Skin epidermis (tissue), 12 donors: ENCODE data around the gene DENND2C.

Experiments used
- H3K27ac ChIP-seq, 21 experiments: fragments of 200-600 bp; sonication (generic) in 11 of 21; one replicate each; pipeline ENCODE4 v1.5.0; 2020; ENCODE audit warnings: mild to moderate bottlenecking in 3 of 21, inconsistent platforms in 2 of 21, moderate library complexity in 2 of 21
- H3K4me3 ChIP-seq, 7 experiments: fragments of 200-600 bp; sonication (generic) in 2 of 7; one replicate each; pipeline ENCODE4 v1.5.0; 2020; ENCODE audit warnings: inconsistent platforms in 2 of 7, mild to moderate bottlenecking in 2 of 7, moderate library complexity in 1 of 7

Gene DENND2C

DNA sequence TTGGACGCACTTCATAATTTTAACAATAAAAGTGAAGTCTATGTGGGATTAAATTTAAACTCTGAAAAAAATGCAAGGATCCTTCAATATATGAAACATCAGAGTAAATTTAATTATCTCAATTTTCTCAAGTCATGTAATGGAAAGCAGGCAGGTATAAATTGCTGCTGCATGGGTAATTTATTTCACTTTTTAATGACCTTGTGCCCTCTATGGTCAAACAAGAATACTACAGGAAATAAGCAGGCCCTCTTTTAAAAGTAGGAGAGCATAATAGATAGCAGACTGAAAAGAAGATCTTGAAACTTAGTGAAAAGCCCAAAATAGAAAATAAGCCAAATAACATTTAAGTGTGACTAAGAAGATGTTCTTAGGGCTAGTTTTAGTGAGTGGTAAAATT lies 111.3 kb downstream of the DENND2C start:
- no peak overlapping the region for H3K27ac ChIP-seq
- H3K4me3 ChIP-seq: no peak overlapping the region

DNA sequence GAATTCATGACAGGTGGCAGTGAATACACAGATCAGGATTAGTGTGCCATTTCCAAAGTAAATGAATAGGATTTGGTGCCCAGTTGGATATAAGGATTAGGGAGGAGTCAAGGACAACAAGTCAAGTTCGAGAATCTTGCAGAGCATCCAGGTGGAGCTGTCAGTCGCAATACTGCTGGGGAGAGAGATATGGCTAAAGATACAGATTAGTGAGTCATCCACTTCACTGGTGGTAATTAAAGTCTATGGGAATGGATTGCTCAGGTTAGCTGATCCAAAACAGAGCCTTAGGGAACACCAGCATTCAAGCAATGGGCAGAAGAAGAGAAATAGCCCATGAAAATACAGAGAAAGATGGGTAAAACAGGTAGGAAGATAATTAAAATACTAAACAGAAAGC lies 115.3 kb downstream of the DENND2C start:
- Histone ChIP-seq H3K4me3 (no peak overlapping the region), H3K27ac (no peak overlapping the region)

DNA sequence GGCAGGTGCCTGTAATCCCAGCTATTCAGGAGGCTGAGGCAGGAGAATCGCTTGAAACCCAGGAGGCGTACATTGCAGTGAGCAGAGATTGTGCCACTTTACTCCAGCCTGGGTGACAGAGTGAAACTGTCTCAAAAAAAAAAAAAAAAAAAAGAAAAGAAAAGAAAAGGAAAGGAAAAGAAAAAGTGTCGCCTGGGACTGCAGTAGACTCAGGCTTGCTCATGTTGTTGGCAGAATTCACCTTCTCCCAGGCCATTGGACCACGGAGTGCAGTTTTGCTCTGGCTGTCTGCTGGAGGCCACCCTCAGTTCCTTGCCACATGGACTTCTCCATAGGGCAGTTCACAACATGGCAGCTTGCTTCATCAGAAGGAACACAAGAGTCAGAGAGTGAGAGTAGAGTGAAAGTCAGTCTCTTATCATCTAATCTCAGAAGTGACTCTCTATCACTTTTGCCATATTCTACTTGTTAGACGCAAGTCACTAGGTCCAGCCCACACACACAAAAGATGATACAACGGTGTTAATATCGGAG lies 117.7 kb downstream of the DENND2C start:
- no peak overlapping the region for H3K27ac ChIP-seq
- H3K4me3 ChIP-seq: no peak overlapping the region

DNA sequence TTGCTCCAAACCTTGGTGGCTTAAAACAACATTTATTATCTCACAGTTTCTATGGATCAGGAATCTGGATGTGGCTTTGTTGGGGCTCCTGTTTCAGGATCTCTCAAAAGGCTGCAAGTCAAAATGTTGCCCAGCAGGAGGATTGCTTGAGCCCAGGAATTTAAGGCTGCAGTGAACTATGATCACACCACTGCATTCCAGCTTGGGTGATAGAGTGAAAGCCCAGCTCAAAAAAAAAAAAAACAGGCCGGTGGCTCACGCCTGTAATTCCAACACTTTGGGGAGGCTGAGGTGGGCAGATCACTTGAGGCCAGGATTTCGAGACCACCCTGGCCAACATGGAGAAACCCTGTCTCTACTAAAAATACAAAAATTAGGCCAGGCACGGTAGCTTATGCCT lies 118.4 kb downstream of the DENND2C start:
- Histone ChIP-seq H3K4me3 (no peak overlapping the region), H3K27ac (no peak overlapping the region)

DNA sequence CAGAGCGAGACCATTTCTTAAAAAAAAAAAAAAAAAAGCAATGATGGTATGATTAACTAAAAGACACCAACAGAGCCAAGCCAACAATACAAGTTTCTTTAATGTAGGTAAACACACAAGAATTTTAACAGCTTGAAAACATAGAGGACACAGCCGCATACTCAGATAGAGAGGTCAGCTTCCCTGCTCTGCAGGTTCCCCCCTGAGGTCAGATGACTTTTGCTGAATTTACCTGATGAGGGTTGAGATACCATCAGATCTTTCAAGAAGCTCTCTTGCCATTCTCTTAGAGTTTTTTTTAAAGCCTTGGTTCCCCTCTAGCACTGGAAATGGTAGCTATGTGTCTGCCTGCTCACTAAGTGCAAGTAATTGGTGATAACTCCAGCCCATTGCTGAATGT lies 119.5 kb downstream of the DENND2C start:
- Histone ChIP-seq H3K27ac (no peak overlapping the region), H3K4me3 (no peak overlapping the region)

DNA sequence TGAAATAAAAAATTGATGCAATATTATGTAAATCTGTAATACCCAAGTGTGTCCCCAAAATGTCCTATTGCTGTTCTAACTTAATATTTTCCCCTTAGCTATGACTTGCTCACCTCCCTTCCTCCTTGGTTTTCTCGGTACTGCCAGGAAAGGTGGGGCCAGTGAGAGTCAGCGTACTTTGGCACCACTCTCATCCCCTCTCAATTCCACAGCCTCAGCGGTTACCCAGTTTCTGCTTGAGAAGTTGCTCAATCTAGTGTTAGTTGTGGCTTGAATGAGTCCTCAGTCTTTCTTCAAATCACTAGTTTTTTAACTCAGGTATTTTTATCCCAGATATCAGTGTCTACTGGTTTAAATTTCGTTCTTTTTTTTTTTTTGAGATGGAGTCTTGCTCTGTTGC lies 120.7 kb downstream of the DENND2C start:
- Histone ChIP-seq H3K27ac (no peak overlapping the region), H3K4me3 (no peak overlapping the region)

DNA sequence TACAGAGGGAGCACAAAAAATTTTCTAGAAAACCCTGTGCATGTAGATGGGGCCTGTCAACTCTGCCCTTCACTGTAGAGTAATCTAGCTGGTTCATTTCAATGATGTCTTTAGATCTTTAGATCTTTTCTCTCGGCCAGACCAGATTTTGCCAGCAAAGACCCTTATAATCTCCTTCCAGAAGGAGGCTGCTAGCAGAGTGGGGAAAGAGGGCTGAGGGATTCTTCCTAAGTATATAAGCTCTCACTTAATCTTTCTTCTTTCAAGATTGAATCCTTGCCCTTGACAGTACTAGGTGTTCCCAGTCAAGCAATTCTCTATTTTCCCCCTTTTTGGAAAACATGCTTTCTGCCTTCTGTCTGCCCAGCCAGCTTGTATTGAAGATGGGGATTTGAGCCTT lies 122.8 kb downstream of the DENND2C start:
- Histone ChIP-seq H3K27ac (no peak overlapping the region), H3K4me3 (no peak overlapping the region)

DNA sequence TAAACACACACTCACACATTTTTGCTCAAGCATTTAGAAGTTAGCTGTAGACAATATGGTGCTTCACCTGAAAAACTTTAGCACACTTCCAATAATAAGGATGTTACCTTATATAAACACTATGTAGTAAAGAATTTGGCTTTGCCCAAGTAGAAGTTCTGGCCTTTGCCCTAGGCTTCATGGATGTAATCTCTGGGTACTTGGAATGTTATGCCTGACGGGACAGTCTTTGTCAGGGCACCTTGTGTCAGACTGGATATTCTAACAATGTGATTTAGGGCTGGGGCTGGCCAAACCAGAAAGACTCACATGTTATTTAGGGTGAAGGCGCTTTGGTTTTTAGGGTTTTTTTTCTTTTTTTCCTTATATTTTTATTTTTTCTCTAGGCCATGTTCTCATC lies 124.1 kb downstream of the DENND2C start:
- no peak overlapping the region for H3K27ac ChIP-seq
- no peak overlapping the region for H3K4me3 ChIP-seq

DNA sequence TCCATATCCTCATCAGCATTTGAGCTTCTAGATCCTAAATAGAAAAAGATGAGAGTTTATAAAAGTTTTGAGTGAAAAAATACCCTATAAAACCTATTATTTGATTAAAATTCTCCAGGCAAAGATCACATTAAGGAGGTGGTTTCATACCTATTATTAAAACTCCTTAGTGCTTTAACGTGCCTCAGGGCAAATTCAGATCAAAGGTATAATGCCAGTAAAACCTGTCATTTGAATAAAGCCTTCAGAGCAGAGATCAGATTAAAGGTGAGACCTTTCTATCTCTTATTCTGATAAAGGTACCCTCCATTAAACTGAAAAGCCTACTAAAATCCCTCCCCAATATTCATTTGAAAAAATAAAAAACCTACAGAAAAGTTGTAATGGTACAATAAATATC lies 124.5 kb downstream of the DENND2C start:
- H3K27ac ChIP-seq: no peak overlapping the region
- H3K4me3 ChIP-seq: no peak overlapping the region

DNA sequence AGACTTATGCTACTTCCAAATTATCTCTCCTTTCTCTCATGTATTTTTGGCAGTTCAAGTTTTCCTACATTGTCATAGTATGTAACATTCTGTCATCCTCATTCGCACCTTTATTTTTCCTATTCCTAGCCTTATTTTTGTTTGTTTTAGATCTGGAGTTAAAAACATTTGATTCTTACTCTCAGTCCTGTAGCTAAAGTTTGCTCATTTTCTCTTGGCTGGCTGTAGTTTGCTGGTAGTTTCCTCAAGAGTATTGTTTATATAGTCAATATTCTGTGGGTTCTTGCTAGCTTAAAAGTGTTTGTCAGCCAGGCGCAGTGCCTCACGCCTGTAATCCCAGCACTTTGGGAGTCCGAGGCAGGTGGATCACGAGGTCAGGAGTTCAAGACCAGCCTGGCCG lies 129.0 kb downstream of the DENND2C start:
- H3K4me3 ChIP-seq: no peak overlapping the region
- H3K27ac ChIP-seq: no peak overlapping the region

DNA sequence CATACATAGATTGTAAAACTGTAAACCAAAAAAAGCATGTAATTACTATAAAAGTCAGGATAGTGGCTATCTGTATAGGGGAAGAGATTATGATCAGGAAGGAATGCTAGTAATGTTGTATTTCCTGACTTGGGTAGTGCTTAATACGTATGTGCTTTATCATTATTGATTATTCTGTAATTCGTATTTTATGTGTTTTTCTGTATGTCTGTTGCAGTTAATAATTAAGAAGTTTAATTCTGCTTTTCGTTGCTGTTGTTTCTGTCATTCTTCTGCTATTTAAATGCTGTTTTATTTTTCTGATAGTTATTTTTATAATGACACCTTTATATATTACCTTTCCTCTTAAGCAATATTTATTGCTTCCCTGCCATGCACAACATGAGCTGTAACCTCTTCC lies 129.6 kb downstream of the DENND2C start:
- no peak overlapping the region for H3K4me3 ChIP-seq
- H3K27ac ChIP-seq: no peak overlapping the region

DNA sequence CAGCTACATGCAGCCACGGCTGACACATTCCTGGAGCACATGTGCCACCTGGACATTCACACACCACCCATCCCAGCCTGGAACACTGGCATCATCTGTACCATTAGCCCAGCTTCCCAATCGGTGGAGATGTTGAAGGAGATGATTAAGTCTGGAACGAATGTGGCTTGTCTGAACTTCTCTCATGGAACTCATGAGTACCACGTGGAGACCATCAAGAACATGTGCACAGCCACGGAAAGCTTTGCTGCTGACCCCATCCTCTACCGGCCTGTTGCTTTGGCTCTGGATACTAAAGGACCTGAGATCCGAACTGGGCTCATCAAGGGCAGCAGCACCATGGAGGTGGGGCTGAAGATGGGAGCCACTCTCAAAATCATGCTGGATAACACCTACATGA lies 133.8 kb downstream of the DENND2C start:
- Histone ChIP-seq H3K4me3 (no peak overlapping the region), H3K27ac (no peak overlapping the region)

DNA sequence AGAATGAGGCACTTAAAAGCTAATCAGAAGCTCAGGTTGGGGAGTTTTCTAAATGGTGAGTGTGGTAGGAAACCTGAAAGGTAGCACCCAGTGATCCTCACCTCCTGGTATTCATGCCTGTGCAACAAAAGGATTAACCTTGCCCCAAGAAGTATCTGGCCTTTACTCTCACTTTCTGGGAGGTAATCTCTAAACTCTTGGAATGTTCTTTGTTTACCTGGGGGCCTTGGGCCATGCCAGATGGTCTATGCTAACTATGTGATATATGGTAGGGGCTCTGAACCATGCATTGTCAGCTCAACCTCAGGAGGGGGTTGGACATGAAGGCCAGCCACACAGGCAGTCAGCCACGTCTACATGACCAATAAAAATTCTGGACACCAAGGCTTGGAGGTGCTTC lies 134.4 kb downstream of the DENND2C start:
- H3K4me3 ChIP-seq: no peak overlapping the region
- H3K27ac ChIP-seq: no peak overlapping the region
